Trophoblast cell (in vitro differentiated cells and primary cell): Measurements from ENCODE around the gene ANAPC10.

Source experiments
- DNase-seq, 2 donors: peaks; one replicate each; pipeline ENCODE4 v3.0.0-alpha.2; 2016
- H2AFZ ChIP-seq: 2 replicates; pipeline ENCODE4 v1.6.1; 2013; ENCODE audit warnings: low read length, moderate library complexity, mild to moderate bottlenecking; ENCODE audit not compliant: insufficient read depth, poor library complexity
- H2AK5ac ChIP-seq: 2 replicates; pipeline ENCODE4 v1.6.1; 2013; ENCODE audit warnings: mild to moderate bottlenecking, low read length
- H2BK120ac ChIP-seq: 2 replicates; pipeline ENCODE4 v1.6.1; 2013; ENCODE audit warnings: low read length, mild to moderate bottlenecking, moderate library complexity; ENCODE audit not compliant: insufficient read depth, poor library complexity
- H2BK12ac ChIP-seq: 2 replicates; pipeline ENCODE4 v1.6.1; 2013; ENCODE audit warnings: mild to moderate bottlenecking, low read length, moderate library complexity
- H2BK5ac ChIP-seq: 2 replicates; pipeline ENCODE4 v1.6.1; 2013; ENCODE audit warnings: low read length, low read depth, moderate library complexity, mild to moderate bottlenecking; ENCODE audit not compliant: poor library complexity
- H3K14ac ChIP-seq: 2 replicates; pipeline ENCODE4 v1.6.1; 2013; ENCODE audit warnings: mild to moderate bottlenecking, low read length
- H3K18ac ChIP-seq: 2 replicates; pipeline ENCODE4 v1.6.1; 2013; ENCODE audit warnings: mild to moderate bottlenecking, low read length
- H3K23ac ChIP-seq: 2 replicates; pipeline ENCODE4 v1.6.1; 2013; ENCODE audit warnings: low read length
- H3K27ac ChIP-seq: 2 replicates; pipeline ENCODE4 v1.5.1; 2013; ENCODE audit warnings: low read depth, mild to moderate bottlenecking, inconsistent platforms, low read length, moderate library complexity
- H3K27me3 ChIP-seq: 2 replicates; pipeline ENCODE4 v1.6.1; 2013; ENCODE audit warnings: inconsistent platforms, mild to moderate bottlenecking, low read length, moderate library complexity; ENCODE audit not compliant: insufficient read depth
- H3K36me3 ChIP-seq, 2 experiments: 1 replicate in 1 of 2; 2 replicates in 1 of 2; pipeline ENCODE4 v1.6.1; 2013; ENCODE audit warnings: low read length in 2 of 2, mild to moderate bottlenecking in 2 of 2, moderate library complexity in 1 of 2; ENCODE audit not compliant: insufficient read depth in 2 of 2, control insufficient read depth in 1 of 2
- H3K4ac ChIP-seq: 2 replicates; pipeline ENCODE4 v1.6.1; 2013; ENCODE audit warnings: low read depth, mild to moderate bottlenecking, low read length, moderate library complexity
- H3K4me1 ChIP-seq, 2 experiments: 1 replicate in 1 of 2; 2 replicates in 1 of 2; pipeline ENCODE4 v1.6.1; 2013; ENCODE audit warnings: low read length in 2 of 2, mild to moderate bottlenecking in 2 of 2, moderate library complexity in 1 of 2; ENCODE audit not compliant: insufficient read depth in 2 of 2, control insufficient read depth in 1 of 2
- H3K4me2 ChIP-seq: 2 replicates; pipeline ENCODE4 v1.6.1; 2013; ENCODE audit warnings: inconsistent platforms, mild to moderate bottlenecking, low read length, moderate library complexity
- H3K4me3 ChIP-seq: 2 replicates; pipeline ENCODE4 v1.5.1; 2013; ENCODE audit warnings: mild to moderate bottlenecking, low read depth, low read length, inconsistent platforms
- H3K79me1 ChIP-seq: one replicate; pipeline ENCODE4 v1.6.1; 2013; ENCODE audit warnings: low read length
- H3K79me2 ChIP-seq: 2 replicates; pipeline ENCODE4 v1.6.1; 2013; ENCODE audit warnings: low read length, mild to moderate bottlenecking; ENCODE audit not compliant: control insufficient read depth, insufficient read depth, poor library complexity
- H3K9ac ChIP-seq: 2 replicates; pipeline ENCODE4 v1.6.1; 2013; ENCODE audit warnings: mild to moderate bottlenecking, low read length
- H3K9me3 ChIP-seq: 2 replicates; pipeline ENCODE4 v1.6.1; 2013; ENCODE audit warnings: low read depth, mild to moderate bottlenecking, control low read depth, inconsistent platforms, low read length; ENCODE audit not compliant: insufficient read depth
- H4K12ac ChIP-seq: 2 replicates; pipeline ENCODE4 v1.6.1; 2013; ENCODE audit warnings: low read depth, mild to moderate bottlenecking, low read length, moderate library complexity
- H4K8ac ChIP-seq: 2 replicates; pipeline ENCODE4 v1.6.1; 2013; ENCODE audit warnings: low read depth, mild to moderate bottlenecking, low read length, moderate library complexity
- H4K91ac ChIP-seq: one replicate; pipeline ENCODE4 v1.6.1; 2013; ENCODE audit warnings: low read depth, mild to moderate bottlenecking, low read length, moderate library complexity
- WGBS: extraction: QIAGEN DNeasy Blood & Tissue Kit; methylation state at CpG from one replicate; pipeline ENCODE4 v1.1.7; 2013; ENCODE audit warnings: missing lambda C conversion rate; ENCODE audit not compliant: insufficient read length, insufficient coverage; ENCODE audit errors: extremely low coverage; 5-methylcytosine and 5-hydroxymethylcytosine counted together

Gene ANAPC10

DNA sequence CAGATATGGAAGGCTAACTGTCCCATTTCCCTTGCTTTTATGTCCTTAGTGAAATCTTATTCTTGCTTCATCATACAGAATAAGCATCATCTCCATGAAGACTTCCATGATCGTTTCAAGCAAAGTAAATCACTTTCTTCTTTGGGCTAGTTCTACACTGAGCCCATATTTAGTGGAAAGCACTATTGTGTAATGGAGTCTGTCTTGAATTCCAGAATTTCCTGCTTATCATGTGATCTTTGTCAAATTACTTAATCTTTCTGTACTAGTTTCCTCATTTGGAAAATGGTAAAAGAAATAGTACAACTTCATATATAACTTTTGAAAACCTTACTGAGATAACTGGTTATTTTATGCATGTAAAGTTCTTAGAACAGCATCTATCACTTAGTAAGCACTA, 7.6 kb downstream of the ANAPC10 start:
- no peaks in the 10 kb centered on the region for H3K9me3 ChIP-seq
- peaks cover 6 to 17% of the 10 kb centered on the region in 2 experiments for H3K36me3 ChIP-seq
- no CpG with 5 or more reads among the region's 1 CpG for WGBS

DNA sequence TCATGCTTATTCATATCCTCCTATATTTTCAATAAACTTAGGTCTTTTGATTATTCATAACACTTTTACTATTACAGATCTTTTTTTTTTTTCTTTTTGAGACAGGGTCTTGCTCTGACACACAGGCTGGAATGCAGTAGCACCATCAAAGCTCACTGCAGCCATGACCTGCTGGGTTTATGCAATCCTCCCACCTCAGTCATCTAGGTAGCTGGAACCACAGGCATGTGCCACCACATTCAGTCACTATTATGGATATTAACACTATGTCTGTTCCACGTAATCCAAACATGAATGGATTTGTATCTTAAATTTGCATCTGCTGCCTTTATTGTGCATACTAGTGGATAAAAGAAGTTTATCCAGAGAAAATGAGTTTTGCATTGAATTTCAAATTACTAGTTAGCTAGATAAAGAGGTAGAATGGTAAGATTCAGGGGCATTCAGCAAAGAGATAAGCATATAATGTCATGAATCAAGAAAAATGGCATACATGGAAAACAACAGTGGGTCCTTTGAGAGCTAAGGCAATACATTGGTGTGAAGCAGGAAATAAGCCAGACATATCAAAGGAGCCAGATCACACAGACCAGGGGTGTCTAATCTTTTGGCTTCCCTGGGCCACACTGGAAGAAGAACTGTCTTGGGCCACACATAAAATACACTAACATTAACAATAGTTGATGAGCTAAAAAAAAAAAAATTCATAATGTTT, 13.9 kb downstream of the ANAPC10 start:
- DNase-seq = peak; percentile 81 to 84
- H2BK120ac ChIP-seq = no peak overlapping the region
- H3K23ac ChIP-seq = no peak overlapping the region
- H3K18ac ChIP-seq = no peak overlapping the region
- H3K79me2 ChIP-seq = no peaks in the 10 kb centered on the region
- no peak overlapping the region for H3K4ac ChIP-seq
- no peak overlapping the region for H4K12ac ChIP-seq
- H4K91ac ChIP-seq = no peak overlapping the region
- H3K4me1 ChIP-seq = peaks cover 0 to 2% of the 10 kb centered on the region in 2 experiments
- WGBS = no CpG with 5 or more reads among the region's 1 CpG
- H3K36me3 ChIP-seq = peaks cover 6% of the 10 kb centered on the region in 2 experiments
- no peak overlapping the region for H2AFZ ChIP-seq
- H2AK5ac ChIP-seq = no peak overlapping the region
- no peak overlapping the region for H3K14ac ChIP-seq
- H3K27me3 ChIP-seq = no peaks in the 10 kb centered on the region
- no peak overlapping the region for H4K8ac ChIP-seq
- H3K4me3 ChIP-seq = no peak overlapping the region
- H3K27ac ChIP-seq = no peak overlapping the region
- H3K4me2 ChIP-seq = no peak overlapping the region
- no peak overlapping the region for H3K9ac ChIP-seq
- no peak overlapping the region for H2BK5ac ChIP-seq
- no peak overlapping the region for H2BK12ac ChIP-seq
- no peaks in the 10 kb centered on the region for H3K9me3 ChIP-seq
- peaks cover 1% of the 10 kb centered on the region for H3K79me1 ChIP-seq

More for the DNA sequence above, 7.6 kb downstream of the ANAPC10 start:
- Histone ChIP-seq H3K27me3 (no peaks in the 10 kb centered on the region), H3K18ac (no peak overlapping the region), H2AFZ (no peak overlapping the region), H3K4me3 (no peak overlapping the region), H4K91ac (no peak overlapping the region), H3K79me1 (no peaks in the 10 kb centered on the region), H2BK5ac (no peak overlapping the region), H3K14ac (no peak overlapping the region), H3K79me2 (no peaks in the 10 kb centered on the region), H3K4me1 (no peaks in the 10 kb centered on the region), H2AK5ac (no peak overlapping the region), H3K9ac (no peak overlapping the region), H3K4me2 (no peak overlapping the region), H2BK120ac (no peak overlapping the region), H2BK12ac (no peak overlapping the region), H4K12ac (no peak overlapping the region), H3K27ac (no peak overlapping the region), H4K8ac (no peak overlapping the region), H3K4ac (no peak overlapping the region), H3K23ac (no peak overlapping the region)
- peak in 1 of 2 donors; percentile 56 for DNase-seq

DNA sequence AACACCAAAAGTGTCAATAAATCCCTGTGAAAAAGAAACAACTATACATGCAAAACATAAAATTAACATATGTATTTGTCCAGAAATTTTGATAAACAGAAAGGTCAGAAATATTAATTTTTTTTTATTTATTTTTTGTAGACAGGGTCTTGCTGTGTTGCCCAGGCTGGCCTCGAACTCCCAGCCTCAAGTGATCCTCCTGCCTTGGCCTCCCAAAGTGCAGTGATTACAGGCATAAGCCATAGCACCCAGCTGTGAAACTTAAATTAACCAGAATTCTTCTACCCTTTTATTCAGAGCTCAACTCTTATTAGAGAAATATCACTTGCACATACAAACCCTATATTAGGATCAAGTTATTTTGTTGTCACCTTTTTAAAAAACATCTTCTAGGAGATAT, 16.2 kb downstream of the ANAPC10 start:
- H3K79me1 ChIP-seq = peaks cover 1% of the 10 kb centered on the region
- H2AFZ ChIP-seq = no peak overlapping the region
- H2BK120ac ChIP-seq = no peak overlapping the region
- H3K9me3 ChIP-seq = no peaks in the 10 kb centered on the region
- H4K8ac ChIP-seq = no peak overlapping the region
- H2BK12ac ChIP-seq = no peak overlapping the region
- no peak overlapping the region for H3K4me3 ChIP-seq
- no peak overlapping the region for H3K4me2 ChIP-seq
- H3K4ac ChIP-seq = no peak overlapping the region
- no peak overlapping the region for H2AK5ac ChIP-seq
- no peak overlapping the region for H3K18ac ChIP-seq
- H3K27me3 ChIP-seq = no peaks in the 10 kb centered on the region
- peaks cover 0 to 2% of the 10 kb centered on the region in 2 experiments for H3K4me1 ChIP-seq
- no peaks in the 10 kb centered on the region for H3K79me2 ChIP-seq
- no peak overlapping the region for H4K91ac ChIP-seq
- no peak overlapping the region for H3K27ac ChIP-seq
- no CpG with 5 or more reads among the region's 1 CpG for WGBS
- no peak overlapping the region for H2BK5ac ChIP-seq
- H4K12ac ChIP-seq = no peak overlapping the region
- no peak for DNase-seq
- H3K14ac ChIP-seq = no peak overlapping the region
- H3K9ac ChIP-seq = no peak overlapping the region
- no peak overlapping the region for H3K23ac ChIP-seq
- peaks cover under 1 to 3% of the 10 kb centered on the region in 2 experiments for H3K36me3 ChIP-seq

DNA sequence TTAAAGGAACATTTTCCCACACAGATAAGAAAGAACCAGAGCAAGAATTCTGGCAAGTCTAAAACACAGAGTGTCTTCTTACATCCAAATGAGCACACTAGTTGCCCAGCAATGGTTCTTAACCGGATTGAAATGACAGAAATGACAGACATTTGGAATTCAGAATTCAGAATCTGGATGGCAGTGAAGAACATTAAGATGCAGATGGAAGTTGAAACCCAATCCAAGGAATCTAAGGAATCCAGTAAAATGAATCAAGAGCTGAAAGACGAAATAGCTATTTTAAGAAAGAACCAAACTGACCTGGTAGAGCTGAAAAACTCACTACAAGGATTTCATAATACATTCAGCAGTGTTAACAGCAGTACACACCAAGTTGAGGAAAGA, 21.5 kb downstream of the ANAPC10 start:
- no CpG with 5 or more reads among the region's 2 CpGs for WGBS
- Histone ChIP-seq H3K79me1 (no peaks in the 10 kb centered on the region), H3K36me3 (peaks cover 5 to 6% of the 10 kb centered on the region in 2 experiments), H2BK12ac (no peak overlapping the region), H4K8ac (no peak overlapping the region), H3K27me3 (no peaks in the 10 kb centered on the region), H4K12ac (no peak overlapping the region), H3K4me1 (no peaks in the 10 kb centered on the region), H2BK5ac (no peak overlapping the region), H3K18ac (no peak overlapping the region), H3K4me3 (no peak overlapping the region), H3K9ac (no peak overlapping the region), H3K14ac (no peak overlapping the region), H3K23ac (no peak overlapping the region), H2BK120ac (no peak overlapping the region), H3K79me2 (no peaks in the 10 kb centered on the region), H3K4ac (no peak overlapping the region), H4K91ac (no peak overlapping the region), H2AK5ac (no peak overlapping the region), H2AFZ (no peak overlapping the region), H3K4me2 (no peak overlapping the region), H3K9me3 (no peaks in the 10 kb centered on the region), H3K27ac (no peak overlapping the region)
- DNase-seq = peak in 1 of 2 donors; percentile 18
